Heart right ventricle (tissue), 16 donors: Measurements from ENCODE around the gene HLA-B. TPM values are rescaled to one million over a fixed set of nuclear protein-coding genes. Genes with fewer than 3 reads are reported as not detected.

ENCODE experiments used
- ATAC-seq, 8 donors: fragments of 200-7000 bp; cut with Tn5 transposase; one replicate each; pipeline ENCODE4 v1.9.1; 2020; ENCODE audit warnings: mild to moderate bottlenecking in 8 of 8, moderate library complexity in 8 of 8, moderate number of reproducible peaks in 1 of 8
- DNase-seq, 2 donors: peaks; one replicate each; pipeline ENCODE4 v3.0.0-alpha.2; 2020
- H3K27ac ChIP-seq, 10 donors: fragments of 200-600 bp; sonication (generic) in 2 of 10; one replicate each; pipeline versions ENCODE4 v1.5.0 to v1.8.0; 2020 to 2022; ENCODE audit warnings: mild to moderate bottlenecking in 3 of 10
- H3K27me3 ChIP-seq, 7 donors: fragments of 200-600 bp; one replicate each; pipeline ENCODE4 v1.8.0; 2021 to 2022; ENCODE audit warnings: mild to moderate bottlenecking in 2 of 7
- H3K36me3 ChIP-seq, 9 donors: fragments of 200-600 bp; sonication (generic) in 1 of 9; one replicate each; pipeline versions ENCODE4 v1.5.0 to v1.8.0; 2020 to 2022; ENCODE audit warnings: mild to moderate bottlenecking in 2 of 9
- H3K4me1 ChIP-seq, 9 donors: fragments of 200-600 bp; sonication (generic) in 1 of 9; one replicate each; pipeline versions ENCODE4 v1.5.0 to v1.8.0; 2020 to 2022; ENCODE audit warnings: mild to moderate bottlenecking in 4 of 9
- H3K4me3 ChIP-seq, 10 donors: fragments of 200-600 bp; sonication (generic) in 2 of 10; one replicate each; pipeline versions ENCODE4 v1.5.0 to v1.8.0; 2020 to 2022; ENCODE audit warnings: mild to moderate bottlenecking in 7 of 10, moderate library complexity in 2 of 10
- H3K9me3 ChIP-seq, 11 donors: fragments of 200-600 bp in 10 of 11; sonication (generic) in 2 of 11; one replicate each; pipeline versions ENCODE4 v1.5.0 to v1.8.0; 2013 to 2022; ENCODE audit warnings: mild to moderate bottlenecking in 2 of 11, control low read depth in 1 of 11, moderate library complexity in 1 of 11
- CTCF ChIP-seq, 9 donors: fragments of 200-600 bp; sonication (generic) in 2 of 9; IDR thresholded peaks; one replicate each; pipeline versions ENCODE4 v1.5.0 to v1.8.0; 2021 to 2022; ENCODE audit warnings: antibody characterized with exemption in 9 of 9, mild to moderate bottlenecking in 5 of 9, moderate library complexity in 1 of 9
- WGBS, 2 donors: extraction: QIAGEN DNeasy Blood & Tissue Kit; methylation state at CpG; one replicate each; pipeline ENCODE4 v1.1.7; 2013; ENCODE audit warnings: inconsistent platforms in 1 of 2; 5-methylcytosine and 5-hydroxymethylcytosine counted together
- intact Hi-C, 10 donors: fragments of 100-400 bp; cut with DNase I; formaldehyde crosslinking; loops; one replicate each; pipeline versions ENCODE4 v1.11.1 to v1.14.2; 2022
- polyA plus RNA-seq, 2 donors: library from polyadenylated mRNA; stranded (reverse); fragments of 200-250 nt; gene quantifications; one replicate each; pipeline ENCODE4 v1.2.3, GENCODE V29; 2013
- total RNA-seq, 10 donors: library from RNA; stranded (reverse); fragmentation: NEBNext Ultra II Directional in 3 of 10; extraction: Animal tissue kit (Norgen Biotek cat#: 25700) in 3 of 10; gene quantifications; one replicate each; pipeline versions ENCODE4 v1.2.1 to v1.2.4, GENCODE V29; 2021 to 2023
- donor health status: Arrhythmogenic right ventricular cardiomyopathy.
- donor health status: ischemic (EF 13 %, LVEDD 7.1; RV severe dilation, severe dysfunction).
- donor health status: healthy with polysubstance abuse.
- donor health status: DM: no; HTN: yes; CAD: no.
- donor health status: DM: no; HTN: no; CAD: no.
- donor health status: ischemic (EF 25% LVEDD 6.9; RV normal size, moderate dysfunction).
- donor health status: ischemic (EF 25% LVEDD 5.7; RV mildly dilated, moderate dysfunction).
- donor health status: healthy.
- donor health status: DM: yes; HTN: yes; CAD: no.
- donor health status: Ischemic cardiomyopathy.
- donor health status: ischemic (EF 35%, LVEDD 5.7; RV mildly dilated, moderate dysfunction).
- donor health status: nonischemic (EF 11% LVEDD 7.7; RV severe dilation, severe dysfunction).
- donor health status: DM: yes; HTN: yes; CAD: no.
- donor health status: PGD.
- donor health status: ischemic (EF 29% LVEDD 5.4; RV normal size, mild dysfunction).
- donor health status: nonischemic (EF 23%, LVEDD 6.1; RV moderate dilation, normal function).

The HLA-B gene
- total and polyA plus RNA-seq, 12 donors: 252 to 2,676 (median 408) TPM

GRCh38 chr6:31366693-31367470 is 9.9 kb upstream of the HLA-B start:
- Histone ChIP-seq H3K4me1 (peaks cover 0 to 9% (median 0%) of the 10 kb centered on the region in 9 donors), H3K36me3 (no peaks in the 10 kb centered on the region), H3K9me3 (peaks cover 0 to 4% (median 0%) of the 10 kb centered on the region in 11 donors), H3K4me3 (peak overlapping the region in 8 of 10 donors; percentile 12 to 51 (median 42)), H3K27me3 (peaks cover 0 to 34% (median 14%) of the 10 kb centered on the region in 7 donors), H3K27ac (no peak overlapping the region)
- intact Hi-C loops: loop anchor here (1.0 to 10.0 kb wide), 10 partner anchors 95 to 235 kb away; partner anchors contain the start of genes PSORS1C2 (in 3 of the 10) and HLA-C (in 2 of the 10)
- peak; percentile 88 to 97 (median 94) for TF ChIP-seq CTCF (IDR thresholded peaks at IDR 0.05)
- WGBS, 2 donors: 7 to 8% methylated on average over 30 of the region's 30 CpGs
- DNase-seq (peak; percentile 82 to 90), ATAC-seq (peak; percentile 98 to 100 (median 100))

GRCh38 chr6:31365864-31366263 is 8.9 kb upstream of the HLA-B start:
- TF ChIP-seq CTCF (IDR thresholded peaks at IDR 0.05): no peak
- H3K36me3 ChIP-seq: no peaks in the 10 kb centered on the region
- intact Hi-C loops: loop anchor here (1.0 to 10.0 kb wide), 9 partner anchors 94 to 234 kb away; partner anchors contain the start of genes PSORS1C2 (in 3 of the 10) and HLA-C (in 2 of the 10)
- no peak for ATAC-seq
- H3K9me3 ChIP-seq: no peaks in the 10 kb centered on the region
- H3K4me1 ChIP-seq: peaks cover 0 to 9% (median 0%) of the 10 kb centered on the region in 9 donors
- no peak overlapping the region for H3K27ac ChIP-seq
- H3K27me3 ChIP-seq: peaks cover 0 to 44% (median 20%) of the 10 kb centered on the region in 7 donors
- DNase-seq: no peak
- H3K4me3 ChIP-seq: no peak overlapping the region
- 76 to 86% methylated on average over 5 of the region's 5 CpGs for WGBS, 2 donors

GRCh38 chr6:31363811-31364210 is 6.8 kb upstream of the HLA-B start:
- peaks cover 0 to 9% (median 0%) of the 10 kb centered on the region in 9 donors for H3K4me1 ChIP-seq
- no peak overlapping the region for H3K4me3 ChIP-seq
- no peak for ATAC-seq
- peaks cover 0 to 44% (median 20%) of the 10 kb centered on the region in 7 donors for H3K27me3 ChIP-seq
- intact Hi-C loops: loop anchor here in 1 of 10 donors (10.0 kb wide), 1 partner anchor 169 kb away; no protein-coding TSS in a partner anchor
- H3K36me3 ChIP-seq: no peaks in the 10 kb centered on the region
- H3K9me3 ChIP-seq: no peaks in the 10 kb centered on the region
- H3K27ac ChIP-seq: no peak overlapping the region
- no peak for TF ChIP-seq CTCF (IDR thresholded peaks at IDR 0.05)
- DNase-seq: no peak

- intact Hi-C loops: loop anchor here in 1 of 10 donors (10.0 kb wide), 1 partner anchor 168 kb away; no protein-coding TSS in a partner anchor
- H3K27ac ChIP-seq: no peak overlapping the region
- H3K27me3 ChIP-seq: peaks cover 0 to 43% (median 20%) of the 10 kb centered on the region in 7 donors
- ATAC-seq (no peak), DNase-seq (no peak)
- no peaks in the 10 kb centered on the region for H3K9me3 ChIP-seq
- H3K36me3 ChIP-seq: no peaks in the 10 kb centered on the region
- WGBS, 2 donors: 45 to 57% methylated on average over 5 of the region's 5 CpGs
- peaks cover 0 to 20% (median 3%) of the 10 kb centered on the region in 9 donors for H3K4me1 ChIP-seq
- no peak overlapping the region for H3K4me3 ChIP-seq
- TF ChIP-seq CTCF (IDR thresholded peaks at IDR 0.05): no peak
Measured at GRCh38 chr6:31362751-31363150, 5.8 kb upstream of the HLA-B start.
